ENCODE data around the gene NDUFB8.
A peak's percentile ranks its signal among the peaks of the same experiment; 100 is the strongest.

NDUFB8 gene

DNA sequence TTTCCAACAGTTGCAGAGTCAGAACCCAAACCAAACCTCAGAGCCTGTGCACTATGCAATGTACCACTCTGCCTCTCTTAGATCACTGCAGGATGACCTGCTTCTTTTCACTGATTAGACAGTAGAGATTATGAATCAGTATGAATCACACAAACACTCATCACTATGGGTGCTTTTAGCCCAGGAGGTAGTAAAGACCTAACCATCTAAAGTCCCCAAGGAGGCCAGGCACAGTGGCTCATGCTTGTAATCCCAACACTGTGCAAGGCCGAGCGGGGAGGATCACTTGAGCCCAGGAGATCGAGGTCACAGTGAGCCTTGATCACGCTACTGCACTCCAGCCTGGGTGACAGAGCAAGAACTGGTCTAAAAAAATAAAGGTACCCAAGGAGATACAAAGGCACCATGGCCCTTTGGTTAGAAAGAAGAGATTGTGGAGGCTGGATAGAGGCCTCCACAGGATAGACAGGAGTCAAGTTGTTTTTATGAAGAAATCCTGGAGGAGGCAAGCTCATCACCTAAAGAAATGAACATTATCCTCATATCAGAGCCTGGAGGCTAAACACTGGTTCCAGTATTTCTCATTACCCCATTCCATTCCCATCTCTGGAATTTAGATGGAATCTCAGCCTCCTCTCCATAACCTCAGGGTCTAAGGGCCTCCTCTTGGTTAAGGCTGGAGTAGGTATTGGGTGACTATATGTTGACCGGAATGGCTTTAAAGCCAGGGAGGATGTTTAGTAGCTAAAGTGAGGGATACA, 22.9 kb downstream of the NDUFB8 start:
- no peak for DNase-seq

GRCh38 chr10:100505164-100505563, 24.5 kb downstream of the NDUFB8 start:
- DNase-seq: no peak

DNA sequence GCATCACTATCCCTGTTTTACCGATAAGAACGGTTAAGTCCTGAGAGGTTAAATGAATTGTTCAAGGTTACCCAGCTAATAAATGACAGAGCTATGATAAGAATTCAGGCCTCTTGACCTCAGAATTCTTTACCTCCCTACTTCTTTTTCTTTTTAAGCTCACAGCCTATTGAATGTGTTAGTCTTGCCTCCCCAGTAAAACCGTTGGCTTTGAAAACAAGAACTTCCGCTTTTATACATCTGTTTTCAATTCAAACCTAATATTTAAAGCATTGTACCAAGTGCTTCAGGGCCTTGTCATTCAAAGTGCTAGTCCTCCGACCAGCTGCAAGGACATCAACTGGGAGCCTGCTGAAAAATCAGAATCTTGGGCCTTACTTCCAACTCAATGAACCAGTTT, 25.6 kb downstream of the NDUFB8 start:
- DNase-seq: no peak

- DNase-seq: no peak
Measured at GRCh38 chr10:100502926-100503494, 26.7 kb downstream of the NDUFB8 start.

DNA sequence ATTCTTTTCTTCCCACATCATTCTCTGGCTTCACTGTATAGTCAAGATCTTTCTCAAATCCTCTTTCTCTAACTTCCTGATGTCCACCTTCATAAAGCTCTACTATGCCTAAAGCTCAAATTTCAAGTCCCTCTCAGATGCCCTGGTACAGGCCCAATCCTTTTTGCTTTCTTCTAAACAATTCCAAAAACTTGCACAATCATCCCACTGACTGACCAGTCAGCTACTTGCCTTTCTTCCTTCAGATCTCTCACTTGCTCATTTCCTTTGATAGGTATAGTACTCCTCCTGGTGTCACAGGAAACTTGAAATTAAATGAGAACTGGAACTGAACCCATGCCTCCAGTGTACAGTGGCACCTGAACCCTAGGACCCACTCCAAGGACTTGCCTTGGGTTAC, 28.2 kb downstream of the NDUFB8 start:
- no peak for DNase-seq

- no peak for DNase-seq
Measured at GRCh38 chr10:100498059-100498458, 31.6 kb downstream of the NDUFB8 start.

- DNase-seq: no peak
Measured at GRCh38 chr10:100496567-100496966, 33.1 kb downstream of the NDUFB8 start.

DNA sequence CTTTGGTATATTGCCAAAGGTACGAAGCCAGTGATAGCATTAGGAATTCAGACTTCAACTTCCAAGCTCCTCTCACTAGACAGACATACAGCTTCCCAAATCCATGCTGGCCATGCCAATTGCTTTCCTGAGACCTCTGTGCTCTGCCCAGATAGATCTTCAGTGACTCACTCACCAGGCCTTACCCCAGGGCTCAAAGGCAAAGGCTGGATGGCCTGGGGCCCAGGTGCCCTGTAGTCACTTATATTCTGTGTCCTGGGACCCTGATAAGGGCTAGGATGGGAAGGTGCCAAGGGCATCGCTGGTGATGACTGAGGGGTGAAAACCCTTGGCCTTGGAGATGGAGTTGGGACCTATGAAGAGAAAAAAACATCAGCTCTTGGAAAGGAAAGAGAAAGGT, 39.1 kb downstream of the NDUFB8 start:
- DNase-seq: no peak

GRCh38 chr10:100489396-100489795, 40.3 kb downstream of the NDUFB8 start:
- DNase-seq: no peak

- DNase-seq: no peak
Measured at GRCh38 chr10:100487529-100487928, 42.1 kb downstream of the NDUFB8 start.

GRCh38 chr10:100485801-100486495, 43.7 kb downstream of the NDUFB8 start:
- DNase-seq: no peak

- DNase-seq: no peak
Measured at GRCh38 chr10:100485366-100485765, 44.3 kb downstream of the NDUFB8 start.

GRCh38 chr10:100483876-100484666, 45.6 kb downstream of the NDUFB8 start:
- DNase-seq: no peak

- no peak for DNase-seq
Measured at GRCh38 chr10:100482834-100483185, 46.9 kb downstream of the NDUFB8 start.

DNA sequence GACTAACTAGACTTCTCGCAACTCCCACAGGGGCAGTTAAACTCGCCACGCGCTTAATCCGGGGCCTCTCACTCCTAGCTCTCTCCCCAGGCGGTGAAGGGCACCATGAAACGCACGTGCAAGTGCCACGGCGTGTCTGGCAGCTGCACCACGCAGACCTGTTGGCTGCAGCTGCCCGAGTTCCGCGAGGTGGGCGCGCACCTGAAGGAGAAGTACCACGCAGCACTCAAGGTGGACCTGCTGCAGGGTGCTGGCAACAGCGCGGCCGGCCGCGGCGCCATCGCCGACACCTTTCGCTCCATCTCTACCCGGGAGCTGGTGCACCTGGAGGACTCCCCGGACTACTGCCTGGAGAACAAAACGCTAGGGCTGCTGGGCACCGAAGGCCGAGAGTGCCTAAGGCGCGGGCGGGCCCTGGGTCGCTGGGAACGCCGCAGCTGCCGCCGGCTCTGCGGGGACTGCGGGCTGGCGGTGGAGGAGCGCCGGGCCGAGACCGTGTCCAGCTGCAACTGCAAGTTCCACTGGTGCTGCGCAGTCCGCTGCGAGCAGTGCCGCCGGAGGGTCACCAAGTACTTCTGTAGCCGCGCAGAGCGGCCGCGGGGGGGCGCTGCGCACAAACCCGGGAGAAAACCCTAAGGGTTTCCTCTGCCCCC, 47.4 kb downstream of the NDUFB8 start:
- DNase-seq: peak; percentile 60

DNA sequence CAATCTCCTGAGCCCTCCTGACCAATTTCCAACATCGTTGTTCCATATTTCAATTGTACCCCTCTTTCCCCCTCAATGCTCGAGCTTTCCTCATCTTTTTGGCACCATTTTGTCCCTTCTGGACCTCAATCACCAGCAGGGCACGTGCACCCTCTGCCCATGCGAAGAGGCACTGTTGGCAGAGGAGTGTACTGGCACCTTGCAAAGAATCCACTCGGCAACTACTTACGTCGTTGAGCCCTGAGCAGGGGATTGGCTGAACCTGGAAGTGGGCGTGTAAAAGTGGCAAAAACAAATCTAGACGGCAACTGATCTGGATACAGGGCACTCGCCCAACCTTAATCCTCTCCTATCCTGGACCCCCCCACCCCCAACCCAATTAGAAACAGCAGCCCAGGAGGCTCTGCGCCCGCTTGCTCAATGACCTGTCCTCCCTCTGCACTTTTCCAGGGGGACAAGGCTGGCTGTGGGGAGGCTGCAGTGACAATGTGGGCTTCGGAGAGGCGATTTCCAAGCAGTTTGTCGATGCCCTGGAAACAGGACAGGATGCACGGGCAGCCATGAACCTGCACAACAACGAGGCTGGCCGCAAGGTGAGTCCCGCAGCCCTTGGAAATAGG, 48.1 kb downstream of the NDUFB8 start:
- DNase-seq: peak; percentile 90

GRCh38 chr10:100480002-100480401, 49.7 kb downstream of the NDUFB8 start:
- DNase-seq: no peak

DNA sequence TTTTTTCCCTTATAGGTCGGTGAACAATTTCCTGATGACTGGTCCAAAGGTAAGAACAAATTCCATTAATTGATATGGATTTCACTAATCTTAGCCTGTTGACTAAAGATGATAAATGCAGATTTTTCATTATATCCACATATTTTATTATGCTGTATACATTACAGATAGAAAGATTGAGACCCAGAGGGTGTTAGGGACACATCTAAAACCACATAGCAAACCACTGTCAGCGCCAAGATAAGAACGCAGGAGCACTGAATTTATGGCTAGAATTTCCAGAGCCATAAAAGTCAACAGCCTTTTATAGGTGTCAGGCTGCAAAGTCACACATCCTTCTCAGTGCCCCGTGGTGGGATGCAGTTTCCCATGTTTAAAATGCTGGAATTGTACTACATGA, 50.6 kb downstream of the NDUFB8 start:
- DNase-seq: no peak

GRCh38 chr10:100477970-100478369, 51.7 kb downstream of the NDUFB8 start:
- no peak for DNase-seq

Data from CD4-positive, alpha-beta T cell treated with Interleukin-15 for 1 hour (primary cell).